Activated CD8-positive, alpha-beta T cell treated with anti-CD3 and anti-CD28 coated beads for 36 hours (primary cell): ENCODE results near the gene MOB3A. TPM values are rescaled to one million over a fixed set of nuclear protein-coding genes. Genes with fewer than 3 reads are reported as not detected.
A peak's percentile ranks its signal among the peaks of the same experiment; 100 is the strongest.

Experiments used
- ATAC-seq: fragments of 200-7000 bp; cut with Tn5 transposase; one replicate; pipeline ENCODE4 v1.10.0; 2021; ENCODE audit warnings: mild to moderate bottlenecking, moderate library complexity
- CTCF ChIA-PET: fragments of 350-600 bp; sonication (Branson Sonifier 250); formaldehyde crosslinking; loops from one replicate; lab custom pipeline; 2021; ENCODE audit warnings: antibody characterized with exemption; lab: Charles Lee
- POLR2A ChIA-PET: fragments of 350-600 bp; sonication (Branson Sonifier 250); formaldehyde crosslinking; loops from one replicate; lab custom pipeline; 2021; ENCODE audit warnings: antibody characterized with exemption; lab: Charles Lee
- DNase-seq: peaks from one replicate; pipeline ENCODE4 v3.0.0-alpha.2; 2020
- H3K27ac Mint-ChIP-seq: one replicate; pipeline ENCODE4 v1.8.0; 2021; ENCODE audit warnings: mild to moderate bottlenecking, mixed read lengths
- H3K27me3 Mint-ChIP-seq: one replicate; pipeline ENCODE4 v1.8.0; 2021; ENCODE audit warnings: mixed read lengths
- H3K36me3 Mint-ChIP-seq: one replicate; pipeline ENCODE4 v1.8.0; 2021; ENCODE audit warnings: low read depth, mixed read lengths
- H3K4me1 Mint-ChIP-seq: one replicate; pipeline ENCODE4 v1.8.0; 2021; ENCODE audit warnings: low read depth, mixed read lengths
- H3K4me3 Mint-ChIP-seq: one replicate; pipeline ENCODE4 v1.8.0; 2021; ENCODE audit warnings: mild to moderate bottlenecking, moderate library complexity, mixed read lengths
- H3K9me3 Mint-ChIP-seq: one replicate; pipeline ENCODE4 v1.8.0; 2021; ENCODE audit warnings: mixed read lengths
- CTCF ChIP-seq: fragments of 200-600 bp; IDR thresholded peaks from one replicate; pipeline ENCODE4 v1.8.0; 2022; ENCODE audit warnings: antibody characterized with exemption, mild to moderate bottlenecking
- intact Hi-C: fragments of 100-400 bp; cut with micrococcal nuclease; formaldehyde crosslinking; loops from one replicate; pipeline ENCODE4 v1.10.0; 2022
- total RNA-seq, 2 experiments: library from RNA; stranded (reverse); gene quantifications; one replicate each; pipeline ENCODE4 v1.2.3, GENCODE V29; 2021

The MOB3A gene
- 100 to 1,000 TPM; 175 to 185 TPM for total RNA-seq

- Mint-ChIP-seq H3K36me3 (peaks cover 31% of the 10 kb centered on the region), H3K27me3 (no peaks in the 10 kb centered on the region), H3K27ac (peak within 1 kb of the TSS; percentile 84), H3K9me3 (no peaks in the 10 kb centered on the region), H3K4me1 (peaks cover 27% of the 10 kb centered on the region), H3K4me3 (peak within 1 kb of the TSS; percentile 85)
- DNase-seq (peak; percentile 89), ATAC-seq (peak; percentile 50)
- intact Hi-C loops, result no loop called here
- ChIA-PET CTCF (interaction anchor here (2.5 kb wide), 1 partner anchor 11 kb away, joined by 13 read pairs; no protein-coding TSS in a partner anchor), POLR2A (interaction anchor here (0.7 to 3.1 kb wide), 6 partner anchors 9 to 471 kb away, joined by 3 to 43 read pairs (median 8); no protein-coding TSS in a partner anchor)
- TF ChIP-seq CTCF, result peak; percentile 26
Observed at GRCh38 chr19:2096034-2096479, at the start of gene MOB3A. Gene MOB3A, minus strand, starts transcription at chr19:2096326. Its CDS starts 17,766 bp downstream, at chr19:2078560.

- peaks cover 14% of the 10 kb centered on the region for H3K36me3 Mint-ChIP-seq
- no peak overlapping the region for H3K4me3 Mint-ChIP-seq
- ChIA-PET CTCF (interaction anchor here (1.0 to 1.2 kb wide), 2 partner anchors 10 to 604 kb away, joined by 3 to 5 read pairs; no protein-coding TSS in a partner anchor), POLR2A (interaction anchor here (0.8 to 1.2 kb wide), 3 partner anchors 9 to 93 kb away, joined by 3 to 5 read pairs (median 3); no protein-coding TSS in a partner anchor)
- peak overlapping the region; percentile 15 for H3K27ac Mint-ChIP-seq
- H3K9me3 Mint-ChIP-seq, result no peaks in the 10 kb centered on the region
- intact Hi-C loops, result no loop called here
- no peaks in the 10 kb centered on the region for H3K27me3 Mint-ChIP-seq
- DNase-seq (peak; percentile 61), ATAC-seq (peak; percentile 48)
- no peak for TF ChIP-seq CTCF
- peaks cover 43% of the 10 kb centered on the region for H3K4me1 Mint-ChIP-seq
Observed at GRCh38 chr19:2145831-2146241, 49.7 kb upstream of the MOB3A start.

- no peak overlapping the region for H3K4me3 Mint-ChIP-seq
- no peaks in the 10 kb centered on the region for H3K27me3 Mint-ChIP-seq
- intact Hi-C loops, result no loop called here
- TF ChIP-seq CTCF, result no peak
- H3K9me3 Mint-ChIP-seq, result no peaks in the 10 kb centered on the region
- H3K27ac Mint-ChIP-seq, result no peak overlapping the region
- ChIA-PET POLR2A (interaction anchor here (1.1 kb wide), 1 partner anchor 134 kb away, joined by 3 read pairs; no protein-coding TSS in a partner anchor), CTCF (interaction anchor here (0.6 kb wide), 1 partner anchor 49 kb away, joined by 3 read pairs; no protein-coding TSS in a partner anchor)
- peaks cover 9% of the 10 kb centered on the region for H3K36me3 Mint-ChIP-seq
- DNase-seq (no peak), ATAC-seq (no peak)
- peaks cover 32% of the 10 kb centered on the region for H3K4me1 Mint-ChIP-seq
Observed at GRCh38 chr19:2144190-2144589, 48.1 kb upstream of the MOB3A start.

- CTCF ChIA-PET, result no interaction called here
- ATAC-seq, result no peak
- no peaks in the 10 kb centered on the region for H3K27me3 Mint-ChIP-seq
Observed at GRCh38 chr19:2142173-2142829, 46.2 kb upstream of the MOB3A start.

More at GRCh38 chr19:2142173-2142829, 46.2 kb upstream of the MOB3A start:
- no peak overlapping the region for H3K27ac Mint-ChIP-seq
- POLR2A ChIA-PET, result interaction anchor here (0.8 to 1.0 kb wide), 2 partner anchors 19 to 123 kb away, joined by 3 read pairs; no protein-coding TSS in a partner anchor
- H3K9me3 Mint-ChIP-seq, result no peaks in the 10 kb centered on the region
- H3K4me1 Mint-ChIP-seq, result peaks cover 19% of the 10 kb centered on the region
- DNase-seq, result no peak
- intact Hi-C loops, result no loop called here
- no peak for TF ChIP-seq CTCF
- H3K36me3 Mint-ChIP-seq, result peaks cover 9% of the 10 kb centered on the region
- no peak overlapping the region for H3K4me3 Mint-ChIP-seq
